Activated naive CD8-positive, alpha-beta T cell (primary cell): Measurements from ENCODE around the gene KLRC3.
"Not testable (repeated sequence)": the region's sequence is repeated elsewhere in the genome, so short reads cannot be mapped to it uniquely, and the experiment has no call there.

ENCODE experiments used
- H3K27ac Mint-ChIP-seq: one replicate; pipeline ENCODE4 v1.8.0; 2021; ENCODE audit warnings: mixed read lengths
- H3K27me3 Mint-ChIP-seq: one replicate; pipeline ENCODE4 v1.8.0; 2021; ENCODE audit warnings: mixed read lengths
- H3K36me3 Mint-ChIP-seq: one replicate; pipeline ENCODE4 v1.8.0; 2021; ENCODE audit warnings: mixed read lengths
- H3K4me1 Mint-ChIP-seq: one replicate; pipeline ENCODE4 v1.8.0; 2021; ENCODE audit warnings: low read depth, mixed read lengths
- H3K4me3 Mint-ChIP-seq: one replicate; pipeline ENCODE4 v1.8.0; 2021; ENCODE audit warnings: mild to moderate bottlenecking, mixed read lengths
- H3K9me3 Mint-ChIP-seq: one replicate; pipeline ENCODE4 v1.8.0; 2021; ENCODE audit warnings: low read depth, mixed read lengths

KLRC3 gene

GRCh38 chr12:10390991-10391390, 29.4 kb downstream of the KLRC3 start:
- H3K4me1 Mint-ChIP-seq = peaks cover 58% of the 10 kb centered on the region
- peak overlapping the region; percentile 89 for H3K27ac Mint-ChIP-seq
- not testable (repeated sequence) for H3K27me3 Mint-ChIP-seq, H3K9me3 Mint-ChIP-seq
- peak overlapping the region; percentile 17 for H3K4me3 Mint-ChIP-seq
- peaks cover 11% of the 10 kb centered on the region for H3K36me3 Mint-ChIP-seq

DNA sequence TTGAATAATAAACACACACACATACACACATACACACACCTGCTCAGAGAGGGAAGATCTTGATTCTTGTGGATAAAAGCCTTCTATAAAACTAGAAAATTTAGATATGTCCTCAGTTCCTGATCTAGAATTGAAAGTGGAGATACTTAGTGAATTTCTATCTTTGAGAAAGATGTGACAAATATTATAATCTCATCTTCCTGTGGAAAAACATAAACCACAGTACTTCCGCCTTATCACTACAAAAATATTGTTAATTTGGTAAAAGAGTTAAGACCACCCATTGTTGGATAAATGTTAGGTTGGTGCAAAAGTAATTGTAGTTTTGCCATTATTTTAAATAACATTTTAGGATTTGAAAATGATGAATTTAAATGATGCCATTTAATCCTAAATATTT, 30.5 kb downstream of the KLRC3 start, which contains the start of gene KLRK1:
Gene KLRK1, minus strand, starts transcription at position 138 of the 400 bp plus-strand sequence. CDS start 1,231 bp downstream, outside the sequence.
- H3K27ac Mint-ChIP-seq = peak within 1 kb of the TSS; percentile 98
- H3K4me3 Mint-ChIP-seq = peak within 1 kb of the TSS; percentile 96
- peaks cover 55% of the 10 kb centered on the region for H3K4me1 Mint-ChIP-seq
- no peaks in the 10 kb centered on the region for H3K9me3 Mint-ChIP-seq
- peaks cover 16% of the 10 kb centered on the region for H3K36me3 Mint-ChIP-seq
- no peaks in the 10 kb centered on the region for H3K27me3 Mint-ChIP-seq

- H3K9me3 Mint-ChIP-seq = no peaks in the 10 kb centered on the region
- no peaks in the 10 kb centered on the region for H3K27me3 Mint-ChIP-seq
- peak overlapping the region; percentile 98 for H3K27ac Mint-ChIP-seq
- peak overlapping the region; percentile 96 for H3K4me3 Mint-ChIP-seq
- H3K4me1 Mint-ChIP-seq = peaks cover 55% of the 10 kb centered on the region
- H3K36me3 Mint-ChIP-seq = peaks cover 26% of the 10 kb centered on the region
Observed at GRCh38 chr12:10388624-10389413, 31.6 kb downstream of the KLRC3 start.

GRCh38 chr12:10387498-10387897, 32.9 kb downstream of the KLRC3 start:
- H3K9me3 Mint-ChIP-seq, H3K27me3 Mint-ChIP-seq: not testable (repeated sequence)
- peaks cover 30% of the 10 kb centered on the region for H3K36me3 Mint-ChIP-seq
- H3K4me3 Mint-ChIP-seq = peak overlapping the region; percentile 96
- peaks cover 54% of the 10 kb centered on the region for H3K4me1 Mint-ChIP-seq
- peak overlapping the region; percentile 98 for H3K27ac Mint-ChIP-seq

DNA sequence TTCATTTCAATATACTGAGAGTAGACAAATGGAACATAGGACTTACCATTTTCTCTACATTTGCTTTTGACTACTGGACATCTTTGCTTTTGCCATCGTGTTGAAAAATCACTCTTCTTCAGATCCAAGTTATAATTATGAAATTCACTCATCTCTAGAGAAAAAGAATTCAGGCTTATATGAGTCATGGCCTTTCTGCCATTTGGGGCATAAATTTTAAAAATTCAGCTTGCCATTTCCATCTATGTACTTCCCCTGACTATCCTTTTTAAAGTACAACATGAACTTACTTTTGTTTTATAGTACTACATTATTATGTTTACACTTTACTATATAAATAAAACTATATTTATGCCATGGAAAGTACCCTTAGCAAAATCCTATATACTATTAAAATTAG, 33.5 kb downstream of the KLRC3 start:
- peak overlapping the region; percentile 98 for H3K27ac Mint-ChIP-seq
- H3K4me3 Mint-ChIP-seq = peak overlapping the region; percentile 96
- H3K4me1 Mint-ChIP-seq = peaks cover 54% of the 10 kb centered on the region
- peaks cover 36% of the 10 kb centered on the region for H3K36me3 Mint-ChIP-seq
- H3K27me3 Mint-ChIP-seq = no peaks in the 10 kb centered on the region
- H3K9me3 Mint-ChIP-seq = no peaks in the 10 kb centered on the region

DNA sequence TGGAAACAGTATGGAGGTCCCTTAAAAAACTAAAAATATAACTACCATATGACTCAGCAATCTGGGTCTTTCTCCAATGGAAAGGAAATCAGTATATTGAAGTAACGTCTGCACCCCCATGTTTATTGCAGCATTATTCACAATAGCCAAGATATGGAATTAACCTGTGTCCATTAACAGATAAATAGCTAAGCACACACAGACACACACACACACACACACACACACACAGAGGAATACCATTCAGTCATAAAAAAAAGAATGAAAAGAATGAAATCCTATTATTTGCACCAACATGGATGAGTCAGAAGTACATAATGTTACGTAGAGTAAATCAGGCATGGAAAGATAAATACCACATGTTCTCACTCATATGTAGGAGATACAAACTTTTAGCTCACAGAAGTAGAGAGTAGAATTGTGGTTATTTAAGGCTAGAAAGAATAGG, 35.2 kb downstream of the KLRC3 start:
- H3K27ac Mint-ChIP-seq = peak overlapping the region; percentile 92
- H3K4me1 Mint-ChIP-seq = peaks cover 62% of the 10 kb centered on the region
- H3K36me3 Mint-ChIP-seq = peaks cover 40% of the 10 kb centered on the region
- no peaks in the 10 kb centered on the region for H3K27me3 Mint-ChIP-seq
- no peaks in the 10 kb centered on the region for H3K9me3 Mint-ChIP-seq
- peak overlapping the region; percentile 96 for H3K4me3 Mint-ChIP-seq

DNA sequence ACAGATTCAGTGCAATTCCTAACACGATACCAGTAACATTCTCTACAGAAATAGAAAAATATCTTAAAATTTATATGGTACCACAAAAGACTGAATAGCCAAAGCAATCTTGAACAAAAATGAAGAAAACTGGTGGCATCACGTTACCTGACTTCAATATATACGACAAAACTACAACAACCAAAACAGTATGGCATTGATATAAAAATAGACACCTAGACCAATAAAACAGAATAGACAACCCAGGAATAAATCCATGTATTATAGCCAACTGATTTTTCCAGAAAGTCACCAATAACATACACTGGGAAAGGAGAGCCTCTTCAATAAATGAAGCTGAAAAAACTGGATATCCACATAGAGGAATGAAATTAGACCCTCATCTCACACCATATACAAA, 36.2 kb downstream of the KLRC3 start:
- Mint-ChIP-seq H3K4me1 (peaks cover 64% of the 10 kb centered on the region), H3K36me3 (peaks cover 39% of the 10 kb centered on the region), H3K9me3 (no peaks in the 10 kb centered on the region), H3K27me3 (no peaks in the 10 kb centered on the region), H3K27ac (peak overlapping the region; percentile 92), H3K4me3 (peak overlapping the region; percentile 96)

GRCh38 chr12:10381928-10382628, 38.3 kb downstream of the KLRC3 start:
- Mint-ChIP-seq H3K9me3 (no peaks in the 10 kb centered on the region), H3K4me1 (peaks cover 82% of the 10 kb centered on the region), H3K27me3 (no peaks in the 10 kb centered on the region), H3K27ac (peak overlapping the region; percentile 92), H3K36me3 (peaks cover 46% of the 10 kb centered on the region), H3K4me3 (peak overlapping the region; percentile 96)

DNA sequence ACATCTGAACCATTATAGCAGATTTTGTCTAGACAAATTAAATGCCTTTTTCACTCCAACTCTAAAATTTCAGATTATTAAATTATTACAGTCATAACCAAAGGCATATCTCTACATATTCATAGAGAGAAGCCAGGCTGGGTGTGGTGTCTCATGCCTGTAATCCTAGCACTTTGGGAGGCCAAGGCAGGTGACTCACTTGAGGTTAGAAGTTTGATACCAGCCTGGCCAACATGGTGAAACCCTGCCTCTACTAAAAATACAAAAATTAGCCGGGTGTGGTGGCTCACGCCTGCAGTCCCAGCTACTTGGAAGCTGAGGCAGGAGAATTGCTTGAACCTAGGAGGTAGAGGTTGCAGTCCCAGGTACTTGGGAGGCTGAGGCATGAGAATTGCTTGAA, 41.7 kb downstream of the KLRC3 start:
- H3K27ac Mint-ChIP-seq = peak overlapping the region; percentile 91
- H3K27me3 Mint-ChIP-seq, H3K9me3 Mint-ChIP-seq: not testable (repeated sequence)
- peak overlapping the region; percentile 48 for H3K4me3 Mint-ChIP-seq
- peaks cover 88% of the 10 kb centered on the region for H3K4me1 Mint-ChIP-seq
- peaks cover 32% of the 10 kb centered on the region for H3K36me3 Mint-ChIP-seq

GRCh38 chr12:10374624-10375018, 45.8 kb downstream of the KLRC3 start:
- no peaks in the 10 kb centered on the region for H3K27me3 Mint-ChIP-seq
- peak overlapping the region; percentile 68 for H3K4me3 Mint-ChIP-seq
- H3K27ac Mint-ChIP-seq = no peak overlapping the region
- H3K4me1 Mint-ChIP-seq = peaks cover 87% of the 10 kb centered on the region
- H3K9me3 Mint-ChIP-seq = no peaks in the 10 kb centered on the region
- peaks cover 39% of the 10 kb centered on the region for H3K36me3 Mint-ChIP-seq

DNA sequence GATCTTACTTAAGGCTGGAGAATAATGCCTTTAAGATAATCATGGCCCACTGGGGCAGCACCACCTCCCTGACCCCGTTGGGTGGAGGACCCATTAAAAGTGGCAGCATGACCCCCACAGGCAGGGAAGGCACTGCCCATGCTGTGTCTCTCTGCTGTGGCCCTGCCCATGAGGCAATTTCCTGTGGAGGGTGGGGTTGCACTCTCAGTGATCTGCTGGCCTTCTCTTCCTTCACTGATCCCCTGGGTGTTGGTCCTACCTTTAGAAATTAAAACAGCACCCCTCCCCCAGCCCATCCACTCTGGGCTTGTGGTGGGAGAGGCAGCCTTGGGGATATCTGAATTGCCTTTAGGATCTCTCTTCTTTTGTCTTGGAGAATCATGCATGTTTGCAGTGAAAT, 47.8 kb downstream of the KLRC3 start:
- Mint-ChIP-seq H3K36me3 (peaks cover 38% of the 10 kb centered on the region), H3K4me1 (peaks cover 86% of the 10 kb centered on the region), H3K9me3 (peaks cover 5% of the 10 kb centered on the region), H3K27ac (no peak overlapping the region), H3K27me3 (no peaks in the 10 kb centered on the region), H3K4me3 (peak overlapping the region; percentile 35)

- H3K4me1 Mint-ChIP-seq = peaks cover 81% of the 10 kb centered on the region
- peaks cover 38% of the 10 kb centered on the region for H3K36me3 Mint-ChIP-seq
- H3K4me3 Mint-ChIP-seq = peak overlapping the region; percentile 60
- not testable (repeated sequence) for H3K27ac Mint-ChIP-seq, H3K27me3 Mint-ChIP-seq, H3K9me3 Mint-ChIP-seq
Observed at GRCh38 chr12:10371893-10372535, 48.4 kb downstream of the KLRC3 start.

GRCh38 chr12:10369557-10370415, 50.6 kb downstream of the KLRC3 start:
- Mint-ChIP-seq H3K27me3 (no peaks in the 10 kb centered on the region), H3K9me3 (peaks cover 5% of the 10 kb centered on the region), H3K4me1 (peaks cover 64% of the 10 kb centered on the region), H3K36me3 (peaks cover 36% of the 10 kb centered on the region), H3K27ac (no peak overlapping the region), H3K4me3 (peak overlapping the region; percentile 77)
